Hepatocyte (in vitro differentiated cells): ENCODE results near the gene H2BW1. TPM values are rescaled to one million over a fixed set of nuclear protein-coding genes. Genes with fewer than 3 reads are reported as not detected.
"Not testable (repeated sequence)": the region's sequence is repeated elsewhere in the genome, so short reads cannot be mapped to it uniquely, and the experiment has no call there.

Experiments used
- DNase-seq: peaks from one replicate; pipeline ENCODE4 v3.0.0-alpha.2; 2016; ENCODE audit warnings: low spot score
- H2AFZ ChIP-seq: fragments of 200-600 bp; sonication (generic); 2 replicates; pipeline ENCODE4 v1.6.0; 2016; ENCODE audit warnings: antibody characterized with exemption, mild to moderate bottlenecking
- H3K27ac ChIP-seq: fragments of 200-600 bp; sonication (generic); 2 replicates; pipeline ENCODE4 v1.5.1; 2016; ENCODE audit warnings: mild to moderate bottlenecking
- H3K27me3 ChIP-seq: fragments of 200-600 bp; sonication (generic); 2 replicates; pipeline ENCODE4 v1.6.1; 2016
- H3K36me3 ChIP-seq: fragments of 200-600 bp; sonication (generic); replicated peaks from 2 replicates; pipeline ENCODE4 v1.5.1; 2016; ENCODE audit warnings: low read depth; ENCODE audit not compliant: insufficient read depth
- H3K4me1 ChIP-seq: fragments of 200-600 bp; sonication (generic); 2 replicates; pipeline ENCODE4 v1.5.1; 2016; ENCODE audit warnings: mild to moderate bottlenecking, moderate library complexity; ENCODE audit not compliant: insufficient read depth
- H3K4me2 ChIP-seq: fragments of 200-600 bp; sonication (generic); 2 replicates; pipeline ENCODE4 v1.6.0; 2016
- H3K4me3 ChIP-seq: fragments of 200-600 bp; sonication (generic); 2 replicates; pipeline ENCODE4 v1.5.1; 2016; ENCODE audit warnings: mild to moderate bottlenecking
- H3K79me2 ChIP-seq: fragments of 200-600 bp; sonication (generic); 2 replicates; pipeline ENCODE4 v1.6.0; 2017; ENCODE audit warnings: mild to moderate bottlenecking
- H3K9me2 ChIP-seq: fragments of 200-600 bp; sonication (generic); replicated peaks from 2 replicates; pipeline ENCODE4 v1.6.0; 2017; ENCODE audit warnings: mild to moderate bottlenecking; ENCODE audit not compliant: insufficient read depth
- H3K9me3 ChIP-seq: fragments of 200-600 bp; sonication (generic); 2 replicates; pipeline ENCODE4 v1.5.1; 2016; ENCODE audit warnings: low read depth, mild to moderate bottlenecking
- H4K20me1 ChIP-seq: fragments of 200-600 bp; sonication (generic); 2 replicates; pipeline ENCODE4 v1.6.0; 2016; ENCODE audit warnings: mild to moderate bottlenecking; ENCODE audit not compliant: insufficient read depth, poor library complexity, severe bottlenecking
- CTCF ChIP-seq: fragments of 200-600 bp; sonication (generic); IDR thresholded peaks from 2 replicates; pipeline ENCODE4 v1.5.1; 2016; ENCODE audit warnings: antibody characterized with exemption, mild to moderate bottlenecking; ENCODE audit not compliant: poor library complexity
- EZH2 ChIP-seq: fragments of 200-600 bp; sonication (generic); IDR thresholded peaks from 2 replicates; pipeline ENCODE4 v1.6.1; 2016; ENCODE audit warnings: antibody characterized with exemption, mild to moderate bottlenecking, borderline replicate concordance
- EZH2phosphoT487 ChIP-seq: fragments of 200-600 bp; sonication (generic); IDR thresholded peaks from one replicate; pipeline ENCODE4 v1.6.1; 2018; ENCODE audit warnings: antibody characterized with exemption, mild to moderate bottlenecking, low read depth, moderate library complexity; ENCODE audit not compliant: unreplicated experiment, severe bottlenecking
- WGBS: methylation state at CpG from one replicate; pipeline ENCODE4 v1.1.6; 2016; ENCODE audit warnings: low lambda C conversion rate; ENCODE audit errors: missing lambda C conversion rate; 5-methylcytosine and 5-hydroxymethylcytosine counted together
- polyA plus RNA-seq: library from polyadenylated mRNA; unstranded; fragments of >200 nt; fragmentation: Nextera tagmentation; extraction: Ambion mirVana; gene quantifications from 2 replicates; pipeline ENCODE4 v1.2.1, GENCODE V29; 2016
- total RNA-seq: library from RNA; depleted of rRNA; stranded (reverse); fragments of >200 nt; gene quantifications from 2 replicates; pipeline ENCODE4 v1.2.3, GENCODE V29; 2014

The H2BW1 gene
- total RNA-seq, result not detected in 2 replicates
- not detected in 2 replicates for polyA plus RNA-seq

- Histone ChIP-seq H2AFZ (no peak within 1 kb of the TSS), H3K36me3 (no peaks in the 10 kb centered on the region), H3K27ac (no peak within 1 kb of the TSS), H3K79me2 (no peaks in the 10 kb centered on the region), H4K20me1 (no peaks in the 10 kb centered on the region), H3K9me3 (no peaks in the 10 kb centered on the region), H3K27me3 (no peaks in the 10 kb centered on the region), H3K9me2 (no peaks in the 10 kb centered on the region), H3K4me1 (no peaks in the 10 kb centered on the region), H3K4me3 (no peak within 1 kb of the TSS), H3K4me2 (no peak within 1 kb of the TSS)
- TF ChIP-seq CTCF, result no peak
- TF ChIP-seq EZH2, result no peak
- TF ChIP-seq EZH2phosphoT487, result no peak
- no peak for DNase-seq
- 92% methylated on average over 20 of the region's 20 CpGs for WGBS
Observed at GRCh38 chrX:104013606-104014005, at the start of gene H2BW1. Gene H2BW1 (minus strand): TSS chrX:104013708. CDS start chrX:104013576, 132 bp downstream.

GRCh38 chrX:104062636-104063035 lies 49.1 kb upstream of the H2BW1 start:
- H3K36me3 ChIP-seq, DNase-seq, H3K9me2 ChIP-seq, H4K20me1 ChIP-seq, H3K4me2 ChIP-seq, H3K4me3 ChIP-seq, H2AFZ ChIP-seq, H3K79me2 ChIP-seq, H3K27ac ChIP-seq, H3K4me1 ChIP-seq, H3K9me3 ChIP-seq, H3K27me3 ChIP-seq: not testable (repeated sequence)
- WGBS, result 98% methylated on average over 8 of the region's 18 CpGs

- H3K4me2 ChIP-seq, H2AFZ ChIP-seq, H3K9me2 ChIP-seq, H3K9me3 ChIP-seq, H3K4me3 ChIP-seq, H4K20me1 ChIP-seq, H3K27ac ChIP-seq, H3K4me1 ChIP-seq, DNase-seq, H3K36me3 ChIP-seq, H3K79me2 ChIP-seq, H3K27me3 ChIP-seq: not testable (repeated sequence)
- WGBS, result no CpG with 5 or more reads among the region's 13 CpGs
Observed at GRCh38 chrX:104054956-104055355, 41.4 kb upstream of the H2BW1 start.

- Histone ChIP-seq H3K36me3 (no peaks in the 10 kb centered on the region), H3K4me2 (no peak overlapping the region), H3K27ac (no peak overlapping the region), H3K27me3 (no peaks in the 10 kb centered on the region), H3K4me1 (no peaks in the 10 kb centered on the region), H3K4me3 (no peak overlapping the region), H3K9me2 (no peaks in the 10 kb centered on the region), H4K20me1 (no peaks in the 10 kb centered on the region), H3K9me3 (no peaks in the 10 kb centered on the region), H3K79me2 (no peaks in the 10 kb centered on the region), H2AFZ (no peak overlapping the region)
- TF ChIP-seq CTCF (no peak), EZH2 (no peak), EZH2phosphoT487 (no peak)
- WGBS, result 85% methylated on average over 13 of the region's 13 CpGs
- no peak for DNase-seq
Observed at GRCh38 chrX:104047171-104047570, 33.7 kb upstream of the H2BW1 start.

- no peaks in the 10 kb centered on the region for H4K20me1 ChIP-seq
- WGBS, result 67% methylated on average over 5 of the region's 5 CpGs
- H3K27me3 ChIP-seq, result no peaks in the 10 kb centered on the region
- no peak for DNase-seq
- H3K9me2 ChIP-seq, result no peaks in the 10 kb centered on the region
- H3K9me3 ChIP-seq, result no peaks in the 10 kb centered on the region
- TF ChIP-seq EZH2, result no peak
- H3K27ac ChIP-seq, result no peak overlapping the region
- no peak overlapping the region for H3K4me2 ChIP-seq
- no peaks in the 10 kb centered on the region for H3K36me3 ChIP-seq
- no peaks in the 10 kb centered on the region for H3K4me1 ChIP-seq
- H3K79me2 ChIP-seq, result no peaks in the 10 kb centered on the region
- H3K4me3 ChIP-seq, result no peak overlapping the region
- H2AFZ ChIP-seq, result no peak overlapping the region
Observed at GRCh38 chrX:104045642-104046041, 32.1 kb upstream of the H2BW1 start.
